ENCODE measurements around the gene FAM163B.

The FAM163B gene

DNA sequence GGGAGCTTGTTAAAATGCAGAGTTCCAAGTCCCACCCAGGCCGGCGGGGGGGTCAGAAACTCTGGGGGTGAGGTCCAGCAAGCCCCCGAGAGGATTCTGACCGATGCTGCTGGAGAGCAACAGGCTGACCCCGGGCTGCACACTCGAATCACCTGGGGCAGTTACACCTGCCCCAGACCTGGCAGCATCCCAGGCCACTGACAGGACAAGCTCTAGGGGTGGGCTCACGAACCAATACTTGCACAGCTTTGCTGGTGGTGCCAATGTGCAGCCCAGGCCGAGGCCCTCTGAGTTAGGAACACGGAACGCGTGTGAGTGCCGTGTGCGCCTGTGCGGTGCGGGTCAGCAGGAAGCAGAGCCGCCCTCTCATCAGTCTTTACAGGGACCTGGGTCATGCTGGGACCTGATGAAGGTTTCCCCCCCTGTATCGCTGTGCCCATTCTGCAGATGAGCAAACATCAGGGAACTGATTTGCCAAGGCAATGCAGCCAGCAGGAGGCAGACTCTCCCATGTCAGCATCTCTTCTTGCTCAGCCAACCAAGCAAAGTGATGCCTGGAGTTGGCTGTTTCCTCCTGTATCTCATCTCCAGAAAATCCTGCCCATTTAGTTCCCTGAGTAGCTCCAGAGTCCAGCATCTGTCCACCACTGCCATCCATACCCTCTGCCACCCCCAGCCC is 16.3 kb downstream of the FAM163B start:
- Mint-ChIP-seq H3K36me3 (ENCODE audit: low read depth) (peaks cover 6% of the 10 kb centered on the region), H3K27me3 (ENCODE audit: low read depth) (peaks cover 16% of the 10 kb centered on the region), H3K27ac (no peak overlapping the region), H3K4me1 (no peaks in the 10 kb centered on the region), H3K4me3 (no peak overlapping the region), H3K9me3 (peaks cover 22% of the 10 kb centered on the region)
- TF ChIP-seq, protein P1, sequence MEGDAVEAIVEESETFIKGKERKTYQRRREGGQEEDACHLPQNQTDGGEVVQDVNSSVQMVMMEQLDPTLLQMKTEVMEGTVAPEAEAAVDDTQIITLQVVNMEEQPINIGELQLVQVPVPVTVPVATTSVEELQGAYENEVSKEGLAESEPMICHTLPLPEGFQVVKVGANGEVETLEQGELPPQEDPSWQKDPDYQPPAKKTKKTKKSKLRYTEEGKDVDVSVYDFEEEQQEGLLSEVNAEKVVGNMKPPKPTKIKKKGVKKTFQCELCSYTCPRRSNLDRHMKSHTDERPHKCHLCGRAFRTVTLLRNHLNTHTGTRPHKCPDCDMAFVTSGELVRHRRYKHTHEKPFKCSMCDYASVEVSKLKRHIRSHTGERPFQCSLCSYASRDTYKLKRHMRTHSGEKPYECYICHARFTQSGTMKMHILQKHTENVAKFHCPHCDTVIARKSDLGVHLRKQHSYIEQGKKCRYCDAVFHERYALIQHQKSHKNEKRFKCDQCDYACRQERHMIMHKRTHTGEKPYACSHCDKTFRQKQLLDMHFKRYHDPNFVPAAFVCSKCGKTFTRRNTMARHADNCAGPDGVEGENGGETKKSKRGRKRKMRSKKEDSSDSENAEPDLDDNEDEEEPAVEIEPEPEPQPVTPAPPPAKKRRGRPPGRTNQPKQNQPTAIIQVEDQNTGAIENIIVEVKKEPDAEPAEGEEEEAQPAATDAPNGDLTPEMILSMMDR (IDR thresholded peaks at IDR 0.05; ENCODE audit: unreplicated experiment in 3 of 3): no peak

DNA sequence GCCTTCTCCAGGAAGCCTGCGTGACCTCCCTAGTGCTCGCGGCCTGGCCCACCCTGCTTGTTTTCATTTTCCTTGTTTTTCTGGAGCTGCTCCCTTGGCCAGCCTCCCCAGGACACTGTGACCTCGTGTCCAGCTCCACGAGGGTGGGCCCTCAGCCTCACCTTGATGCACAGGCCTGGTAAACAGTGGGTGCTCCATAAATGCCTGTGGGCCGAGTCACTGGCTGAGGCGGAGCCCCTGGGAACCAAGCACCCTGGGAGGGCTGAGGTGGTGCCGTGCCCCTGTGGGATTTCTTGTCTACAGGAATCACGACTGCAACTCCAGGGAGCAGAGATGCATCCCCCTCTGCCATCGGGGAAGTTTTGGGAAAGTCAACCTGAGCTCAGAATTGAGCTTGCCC is 17.2 kb downstream of the FAM163B start:
- no peak overlapping the region for H3K27ac Mint-ChIP-seq
- H3K27me3 Mint-ChIP-seq (ENCODE audit: low read depth): peaks cover 16% of the 10 kb centered on the region
- peaks cover 13% of the 10 kb centered on the region for H3K9me3 Mint-ChIP-seq
- H3K36me3 Mint-ChIP-seq (ENCODE audit: low read depth): peaks cover 1% of the 10 kb centered on the region
- TF ChIP-seq, protein P1 (IDR thresholded peaks at IDR 0.05; ENCODE audit: unreplicated experiment in 3 of 3): no peak
- H3K4me1 Mint-ChIP-seq: no peaks in the 10 kb centered on the region
- H3K4me3 Mint-ChIP-seq: no peak overlapping the region

DNA sequence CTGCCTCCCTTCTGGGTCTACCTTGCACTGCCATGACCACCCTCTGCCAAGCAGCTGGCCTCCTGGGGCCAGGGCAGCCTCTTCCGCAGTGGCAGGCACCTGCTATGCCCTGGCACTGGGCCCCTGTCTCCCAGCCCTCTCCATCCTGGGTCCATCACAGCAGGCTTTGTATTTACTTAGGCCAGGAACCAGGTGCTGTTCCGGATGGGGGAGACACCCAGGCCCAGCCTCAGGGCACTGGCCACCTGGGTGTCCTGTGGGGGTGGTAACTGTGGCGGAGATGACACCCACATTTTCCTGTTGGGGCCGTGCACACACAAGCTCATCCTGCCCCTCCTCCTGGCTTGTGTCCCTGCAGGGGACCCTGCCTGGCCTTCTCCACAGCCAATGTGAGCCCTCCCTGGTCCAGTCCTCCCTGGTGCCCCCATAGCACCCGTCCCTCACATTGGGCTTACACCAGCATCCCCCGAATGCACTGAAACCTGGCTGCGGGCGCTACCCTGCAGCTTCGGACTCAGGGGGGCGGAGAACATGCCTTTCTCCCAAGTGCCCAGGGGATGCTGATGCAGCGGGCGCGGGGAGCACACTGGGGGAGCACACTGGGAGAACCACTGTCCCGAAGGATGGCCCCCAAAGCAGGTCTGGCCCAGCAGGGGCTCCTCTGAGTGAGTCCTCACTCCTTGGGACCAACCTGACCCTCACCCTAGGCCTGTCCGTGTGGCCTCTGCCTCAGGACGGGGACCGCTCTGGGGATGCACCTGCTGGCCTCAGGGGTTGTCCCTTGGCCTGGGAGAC is 17.9 kb downstream of the FAM163B start:
- TF ChIP-seq, protein P1 (IDR thresholded peaks at IDR 0.05; ENCODE audit: unreplicated experiment in 3 of 3): no peak
- Mint-ChIP-seq H3K27ac (no peak overlapping the region), H3K4me1 (no peaks in the 10 kb centered on the region), H3K4me3 (no peak overlapping the region), H3K27me3 (ENCODE audit: low read depth) (peaks cover 16% of the 10 kb centered on the region), H3K36me3 (ENCODE audit: low read depth) (no peaks in the 10 kb centered on the region), H3K9me3 (peaks cover 8% of the 10 kb centered on the region)

DNA sequence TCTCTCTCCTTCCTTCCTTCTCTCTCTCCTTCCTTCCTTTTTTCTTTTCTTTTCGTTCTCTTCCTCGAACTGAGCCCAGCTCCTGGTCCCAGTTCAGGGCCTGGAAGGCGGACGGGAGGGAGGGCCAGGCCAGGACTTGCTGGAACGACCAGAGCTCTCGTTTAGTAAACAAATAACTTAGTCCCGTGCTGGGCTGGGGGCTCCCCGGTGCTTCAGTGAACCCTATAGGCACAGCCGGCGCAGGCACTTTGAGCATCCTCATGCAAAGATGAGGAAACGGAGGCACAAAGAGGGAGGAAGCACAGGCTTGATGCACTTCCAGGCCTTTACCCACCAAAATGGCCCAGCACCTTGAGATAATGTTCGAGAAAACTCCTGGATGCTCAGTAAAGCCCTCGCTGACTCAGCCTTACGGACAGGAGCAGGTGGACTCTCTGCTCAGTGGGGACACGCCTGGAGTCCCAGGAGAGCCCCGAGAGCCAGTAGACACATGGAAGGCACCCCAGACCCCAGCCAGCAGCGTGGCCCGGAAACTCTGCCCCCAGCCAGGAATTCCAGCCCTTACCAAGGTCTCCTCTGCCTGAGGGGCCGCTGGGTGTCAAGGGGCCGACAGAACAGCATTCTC is 18.8 kb downstream of the FAM163B start:
- TF ChIP-seq, protein P1 (IDR thresholded peaks at IDR 0.05; ENCODE audit: unreplicated experiment in 3 of 3): no peak
- Mint-ChIP-seq H3K36me3 (ENCODE audit: low read depth) (no peaks in the 10 kb centered on the region), H3K4me3 (no peak overlapping the region), H3K4me1 (peaks cover 9% of the 10 kb centered on the region), H3K27ac (no peak overlapping the region), H3K27me3 (ENCODE audit: low read depth) (peaks cover 26% of the 10 kb centered on the region), H3K9me3 (peaks cover 6% of the 10 kb centered on the region)

DNA sequence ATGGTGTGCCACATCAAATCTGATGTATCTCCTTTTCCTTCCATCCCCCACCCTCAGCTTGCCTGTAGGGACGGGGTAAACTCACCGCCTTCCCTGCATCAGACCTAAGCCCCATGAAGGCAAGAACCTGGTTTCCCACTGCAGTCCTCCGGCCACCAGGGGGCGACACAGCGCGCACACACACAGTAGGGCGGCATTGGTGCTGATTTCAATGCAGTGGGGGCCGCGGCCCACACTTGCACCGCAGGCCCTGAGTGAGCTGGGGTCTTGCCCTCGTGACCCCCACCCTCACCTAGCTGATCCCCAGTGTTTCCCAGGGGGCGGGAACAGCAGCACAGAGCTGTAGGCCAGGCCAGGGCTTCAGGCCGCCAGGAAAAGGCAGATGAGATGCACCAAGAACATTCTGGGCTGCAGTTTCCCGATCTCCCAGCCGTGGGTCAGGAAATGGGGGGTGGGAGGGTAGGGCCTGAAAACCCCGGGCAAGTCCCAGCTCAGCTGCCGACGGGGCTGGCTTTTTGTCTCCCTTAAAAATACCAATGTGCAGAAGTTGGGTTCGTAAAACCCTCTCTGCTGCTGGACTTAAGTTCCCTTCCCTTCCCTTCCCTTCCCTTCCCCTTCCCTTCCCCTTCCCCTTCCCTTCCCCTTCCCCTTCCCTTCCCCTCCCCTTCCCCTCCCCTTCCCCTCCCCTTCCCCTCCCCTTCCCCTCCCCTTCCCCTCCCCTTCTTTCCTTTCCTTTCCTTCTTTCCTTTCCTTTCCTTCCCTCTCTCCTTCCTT is 19.5 kb downstream of the FAM163B start:
- Mint-ChIP-seq H3K4me3 (no peak overlapping the region), H3K36me3 (ENCODE audit: low read depth) (no peaks in the 10 kb centered on the region), H3K27ac (no peak overlapping the region), H3K27me3 (ENCODE audit: low read depth) (peaks cover 28% of the 10 kb centered on the region), H3K4me1 (peaks cover 16% of the 10 kb centered on the region), H3K9me3 (peaks cover 6% of the 10 kb centered on the region)
- TF ChIP-seq, protein P1 (IDR thresholded peaks at IDR 0.05; ENCODE audit: unreplicated experiment in 3 of 3): peak; percentile 28 to 44 (median 42)

All from nephron (organoid).